ENCODE results near the gene NCK1. TPM values are rescaled to one million over a fixed set of nuclear protein-coding genes. Genes with fewer than 3 reads are reported as not detected.
A peak's percentile ranks its signal among the peaks of the same experiment; 100 is the strongest.

Gene NCK1
- total and polyA plus RNA-seq, 4 experiments from 2014 or later = 40.3 to 68.4 (median 61.6) TPM

DNA sequence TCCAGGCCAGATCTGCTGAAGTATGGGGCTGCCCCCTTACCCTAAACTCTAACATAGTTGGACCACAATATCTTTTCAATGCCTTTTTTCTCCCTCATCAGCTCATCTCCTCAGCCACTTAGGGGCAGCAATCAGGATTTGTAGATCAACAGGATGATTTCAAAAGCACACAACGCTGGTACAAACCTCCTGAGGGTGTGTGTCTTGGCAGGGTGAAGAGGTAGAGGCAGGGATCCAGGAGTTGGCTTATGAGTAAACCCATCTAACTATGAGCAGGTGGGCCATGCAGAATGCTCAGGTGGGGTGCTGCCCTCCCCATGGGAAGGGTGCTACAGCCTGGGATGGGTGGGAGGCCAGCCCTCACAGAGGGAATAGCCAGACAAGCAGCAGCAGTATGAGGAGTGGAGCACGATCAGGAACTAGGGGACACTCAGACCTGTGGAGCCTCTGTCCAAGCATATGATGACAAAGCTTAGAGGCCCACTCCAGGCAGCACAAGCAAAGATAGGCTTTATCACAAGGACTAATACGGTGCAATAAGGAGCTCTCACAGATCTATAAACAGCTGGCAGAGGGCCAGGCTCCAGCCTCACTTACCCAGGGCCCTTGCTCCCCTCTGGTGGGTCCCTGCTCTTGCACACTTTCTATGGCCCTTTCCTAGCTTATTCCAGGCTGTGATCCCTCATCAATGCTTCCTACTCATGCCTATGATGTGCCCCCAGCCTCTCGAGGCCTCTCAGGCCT is 127.9 kb downstream of the NCK1 start:
- no peak overlapping the region for H3K27ac ChIP-seq (ENCODE audit: low read depth, low read length)
- Mint-ChIP-seq H3K36me3 (peaks cover 0 to 2% of the 10 kb centered on the region in 2 donors), H3K27ac (no peak overlapping the region), H3K4me3 (no peak overlapping the region), H3K9me3 (no peaks in the 10 kb centered on the region), H3K27me3 (no peaks in the 10 kb centered on the region), H3K4me1 (peaks cover 0 to 5% (median 3%) of the 10 kb centered on the region in 4 donors)
- H3K36me3 ChIP-seq (ENCODE audit: insufficient read depth, low read length) = no peaks in the 10 kb centered on the region
- H3K9me3 ChIP-seq (ENCODE audit: control insufficient read depth in 1 of 2, low read length in 2 of 2) = no peaks in the 10 kb centered on the region
- H3K4me1 ChIP-seq (ENCODE audit: insufficient read depth, low read length) = peaks cover 4% of the 10 kb centered on the region
- intact Hi-C loops (cut with micrococcal nuclease) = no loop called here
- DNase-seq = no peak
- H3K27me3 ChIP-seq (ENCODE audit: insufficient read depth, low read length) = no peaks in the 10 kb centered on the region
- H3K4me3 ChIP-seq (ENCODE audit: low read length in 2 of 2) = no peak overlapping the region
- CTCF ChIA-PET (ENCODE audit: partially characterized antibody) = interaction anchor here (1.6 kb wide), 1 partner anchor 24 kb away, joined by 5 read pairs; no protein-coding TSS in a partner anchor
- POLR2A ChIA-PET (ENCODE audit: partially characterized antibody) = interaction anchor here (1.4 kb wide), 1 partner anchor 128 kb away, joined by 3 read pairs; the partner anchor contains the start of gene NCK1

DNA sequence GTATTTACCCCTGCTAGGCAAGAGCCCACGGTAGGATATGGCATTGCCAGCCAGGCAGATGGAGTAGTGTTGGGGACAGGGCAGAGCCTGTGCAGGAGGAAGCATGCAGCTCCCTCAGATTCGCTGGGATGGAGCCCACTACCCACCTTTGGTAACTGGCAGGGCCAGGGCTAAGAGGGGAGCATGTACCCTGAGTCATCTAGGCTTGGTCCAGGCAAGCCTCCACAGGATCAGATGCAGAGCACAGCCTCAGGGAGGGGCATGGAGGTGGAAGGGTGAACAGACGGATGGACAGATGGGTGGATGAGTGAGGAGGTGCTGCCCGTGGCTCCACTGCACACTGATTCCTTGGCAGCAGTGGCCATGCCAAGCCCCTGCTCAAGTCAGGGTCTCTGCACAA is 128.8 kb downstream of the NCK1 start:
- ChIA-PET POLR2A (ENCODE audit: partially characterized antibody) (no interaction called here), CTCF (ENCODE audit: partially characterized antibody) (interaction anchor here (1.6 kb wide), 1 partner anchor 23 kb away, joined by 5 read pairs; no protein-coding TSS in a partner anchor)
- Mint-ChIP-seq H3K27me3 (no peaks in the 10 kb centered on the region), H3K4me3 (no peak overlapping the region), H3K36me3 (peaks cover 0 to 2% of the 10 kb centered on the region in 2 donors), H3K9me3 (no peaks in the 10 kb centered on the region), H3K4me1 (peaks cover 0 to 8% (median 6%) of the 10 kb centered on the region in 4 donors), H3K27ac (no peak overlapping the region)
- Histone ChIP-seq H3K4me1 (ENCODE audit: insufficient read depth, low read length) (peaks cover 4% of the 10 kb centered on the region), H3K9me3 (ENCODE audit: control insufficient read depth in 1 of 2, low read length in 2 of 2) (no peaks in the 10 kb centered on the region), H3K27me3 (ENCODE audit: insufficient read depth, low read length) (no peaks in the 10 kb centered on the region), H3K27ac (ENCODE audit: low read depth, low read length) (no peak overlapping the region), H3K4me3 (ENCODE audit: low read length in 2 of 2) (no peak overlapping the region), H3K36me3 (ENCODE audit: insufficient read depth, low read length) (no peaks in the 10 kb centered on the region)
- intact Hi-C loops (cut with micrococcal nuclease) = no loop called here
- no peak for DNase-seq

DNA sequence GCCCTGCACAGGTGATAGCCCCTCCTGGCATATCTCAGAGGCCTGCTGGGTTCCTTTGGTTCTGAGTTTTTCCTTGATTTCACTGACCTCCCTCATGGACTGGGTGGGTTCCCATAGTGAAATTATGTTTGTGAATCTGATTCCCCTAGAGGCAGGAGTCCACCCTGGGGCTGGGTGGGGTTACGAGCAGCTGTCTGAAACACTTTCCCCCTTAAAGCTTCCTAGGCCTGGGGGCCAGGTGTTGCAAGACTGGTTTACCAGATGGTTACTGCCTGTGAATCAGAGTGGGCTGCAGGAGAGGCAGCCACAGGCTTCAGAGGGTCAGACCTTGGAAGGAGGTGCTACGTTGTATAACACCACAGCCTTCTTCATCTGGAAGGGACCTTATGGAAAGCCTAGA is 130.1 kb downstream of the NCK1 start:
- H3K36me3 ChIP-seq (ENCODE audit: insufficient read depth, low read length) = no peaks in the 10 kb centered on the region
- no peak overlapping the region for H3K27ac ChIP-seq (ENCODE audit: low read depth, low read length)
- H3K9me3 ChIP-seq (ENCODE audit: control insufficient read depth in 1 of 2, low read length in 2 of 2) = no peaks in the 10 kb centered on the region
- no peaks in the 10 kb centered on the region for H3K27me3 Mint-ChIP-seq
- intact Hi-C loops (cut with micrococcal nuclease) = no loop called here
- peaks cover 4% of the 10 kb centered on the region for H3K4me1 ChIP-seq (ENCODE audit: insufficient read depth, low read length)
- H3K27me3 ChIP-seq (ENCODE audit: insufficient read depth, low read length) = no peaks in the 10 kb centered on the region
- no peak overlapping the region for H3K27ac Mint-ChIP-seq
- no peak overlapping the region for H3K4me3 Mint-ChIP-seq
- no peaks in the 10 kb centered on the region for H3K9me3 Mint-ChIP-seq
- ChIA-PET POLR2A (ENCODE audit: partially characterized antibody) (no interaction called here), CTCF (ENCODE audit: partially characterized antibody) (no interaction called here)
- no peak for DNase-seq
- no peaks in the 10 kb centered on the region for H3K36me3 Mint-ChIP-seq
- H3K4me1 Mint-ChIP-seq = peaks cover 0 to 8% (median 6%) of the 10 kb centered on the region in 4 donors
- H3K4me3 ChIP-seq (ENCODE audit: low read length in 2 of 2) = no peak overlapping the region

DNA sequence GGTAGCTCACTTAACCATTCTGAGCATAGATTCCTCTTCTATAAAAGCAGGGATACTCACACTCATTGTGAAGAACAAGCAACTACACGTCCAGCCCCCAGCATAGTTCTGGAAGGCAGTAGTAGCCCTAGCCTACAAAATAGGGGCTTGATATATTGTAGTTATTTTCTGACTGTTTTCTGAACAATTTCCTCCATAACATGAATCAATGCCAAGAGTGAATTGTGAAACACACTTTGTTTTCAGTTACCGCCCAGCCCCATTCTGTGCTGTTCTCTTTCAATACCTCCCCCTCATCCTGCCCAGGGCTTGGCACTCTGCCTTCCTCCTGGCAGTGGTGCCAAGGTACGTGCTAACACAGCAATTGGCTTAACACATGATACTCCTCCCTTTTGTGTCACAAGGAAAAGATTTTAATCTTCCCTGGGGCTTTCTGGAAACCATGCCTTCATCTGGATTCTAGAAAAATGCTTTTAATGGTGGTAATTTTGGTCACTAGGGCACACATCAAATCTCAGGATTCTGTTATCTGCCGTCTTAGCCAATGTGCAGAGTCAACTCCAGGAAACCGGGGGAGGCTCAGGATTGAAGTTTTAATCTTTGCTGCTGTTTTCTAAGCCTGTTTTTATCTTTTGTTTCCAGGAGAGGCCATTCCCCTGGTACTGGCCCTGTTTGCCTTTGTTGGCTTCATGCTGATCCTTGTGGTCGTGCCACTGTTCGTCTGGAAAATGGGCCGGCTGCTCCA is 132.9 kb downstream of the NCK1 start:
- Mint-ChIP-seq H3K4me1 (peaks cover 0 to 8% (median 6%) of the 10 kb centered on the region in 4 donors), H3K36me3 (no peaks in the 10 kb centered on the region), H3K4me3 (no peak overlapping the region), H3K27me3 (no peaks in the 10 kb centered on the region), H3K9me3 (no peaks in the 10 kb centered on the region), H3K27ac (peak overlapping the region in 2 of 7 donors; percentile 19 to 80)
- intact Hi-C loops (cut with micrococcal nuclease) = no loop called here
- H3K36me3 ChIP-seq (ENCODE audit: insufficient read depth, low read length) = no peaks in the 10 kb centered on the region
- ChIA-PET POLR2A (ENCODE audit: partially characterized antibody) (no interaction called here), CTCF (ENCODE audit: partially characterized antibody) (no interaction called here)
- H3K4me1 ChIP-seq (ENCODE audit: insufficient read depth, low read length) = peaks cover 4% of the 10 kb centered on the region
- H3K27ac ChIP-seq (ENCODE audit: low read depth, low read length) = no peak overlapping the region
- H3K27me3 ChIP-seq (ENCODE audit: insufficient read depth, low read length) = no peaks in the 10 kb centered on the region
- no peak overlapping the region for H3K4me3 ChIP-seq (ENCODE audit: low read length in 2 of 2)
- H3K9me3 ChIP-seq (ENCODE audit: control insufficient read depth in 1 of 2, low read length in 2 of 2) = no peaks in the 10 kb centered on the region
- no peak for DNase-seq

DNA sequence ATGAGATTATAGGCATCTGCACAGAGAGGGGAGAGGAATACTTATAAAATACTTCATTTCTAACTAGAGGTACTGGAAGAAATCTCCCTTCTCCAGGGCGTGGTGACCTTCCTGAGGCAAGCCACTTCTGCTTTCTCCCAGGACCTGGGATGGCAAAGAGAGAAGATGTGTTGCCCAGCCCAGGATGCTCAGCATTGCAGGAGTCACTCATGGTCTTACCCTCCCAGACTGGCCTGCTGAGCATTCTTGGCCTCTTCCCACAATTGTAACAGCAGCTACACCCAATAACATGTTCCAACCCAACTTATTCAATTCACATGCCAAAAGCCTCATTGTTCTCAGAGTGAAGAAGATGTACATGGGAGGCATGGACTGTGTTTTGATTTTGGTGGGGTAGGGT is 133.6 kb downstream of the NCK1 start:
- no peak for DNase-seq
- H3K4me3 ChIP-seq (ENCODE audit: low read length in 2 of 2) = no peak overlapping the region
- ChIA-PET POLR2A (ENCODE audit: partially characterized antibody) (no interaction called here), CTCF (ENCODE audit: partially characterized antibody) (interaction anchor here (1.2 kb wide), 1 partner anchor 243 kb away, joined by 3 read pairs; the partner anchor contains the start of gene STAG1)
- no peaks in the 10 kb centered on the region for H3K36me3 ChIP-seq (ENCODE audit: insufficient read depth, low read length)
- Mint-ChIP-seq H3K4me3 (no peak overlapping the region), H3K27ac (peak overlapping the region in 1 of 7 donors; percentile 80), H3K36me3 (no peaks in the 10 kb centered on the region), H3K27me3 (no peaks in the 10 kb centered on the region), H3K4me1 (peaks cover 0 to 8% (median 6%) of the 10 kb centered on the region in 4 donors), H3K9me3 (no peaks in the 10 kb centered on the region)
- H3K27me3 ChIP-seq (ENCODE audit: insufficient read depth, low read length) = no peaks in the 10 kb centered on the region
- intact Hi-C loops (cut with micrococcal nuclease) = no loop called here
- H3K4me1 ChIP-seq (ENCODE audit: insufficient read depth, low read length) = peaks cover 4% of the 10 kb centered on the region
- no peak overlapping the region for H3K27ac ChIP-seq (ENCODE audit: low read depth, low read length)
- H3K9me3 ChIP-seq (ENCODE audit: control insufficient read depth in 1 of 2, low read length in 2 of 2) = no peaks in the 10 kb centered on the region

Other genes starting within 250 kb of the NCK1 start
- 10 to 100 TPM; 52.7 to 56.1 TPM for gene STAG1, start 109.8 kb upstream of the NCK1 start, total RNA-seq
- 10 to 100 TPM; 17.6 to 21.6 TPM for gene STAG1, start 109.8 kb upstream of the NCK1 start, polyA plus RNA-seq
- under 1 TPM; 0.17 to 0.42 TPM for gene SLC35G2, start 43.1 kb upstream of the NCK1 start, total RNA-seq
- gene SLC35G2, start 43.1 kb upstream of the NCK1 start, polyA plus RNA-seq = under 1 TPM; 0.26 to 0.38 TPM
- gene IL20RB, start 95.8 kb downstream of the NCK1 start, total RNA-seq = 1 to 10 TPM; 1.5 to 2.7 TPM
- 1 to 10 TPM in 1 of 2 donors, not detected in 1; 1.4 TPM for gene IL20RB, start 95.8 kb downstream of the NCK1 start, polyA plus RNA-seq

Data from CD4-positive, alpha-beta memory T cell (primary cell).